Measurements from ENCODE around the gene CDK2AP2.

The CDK2AP2 gene

DNA sequence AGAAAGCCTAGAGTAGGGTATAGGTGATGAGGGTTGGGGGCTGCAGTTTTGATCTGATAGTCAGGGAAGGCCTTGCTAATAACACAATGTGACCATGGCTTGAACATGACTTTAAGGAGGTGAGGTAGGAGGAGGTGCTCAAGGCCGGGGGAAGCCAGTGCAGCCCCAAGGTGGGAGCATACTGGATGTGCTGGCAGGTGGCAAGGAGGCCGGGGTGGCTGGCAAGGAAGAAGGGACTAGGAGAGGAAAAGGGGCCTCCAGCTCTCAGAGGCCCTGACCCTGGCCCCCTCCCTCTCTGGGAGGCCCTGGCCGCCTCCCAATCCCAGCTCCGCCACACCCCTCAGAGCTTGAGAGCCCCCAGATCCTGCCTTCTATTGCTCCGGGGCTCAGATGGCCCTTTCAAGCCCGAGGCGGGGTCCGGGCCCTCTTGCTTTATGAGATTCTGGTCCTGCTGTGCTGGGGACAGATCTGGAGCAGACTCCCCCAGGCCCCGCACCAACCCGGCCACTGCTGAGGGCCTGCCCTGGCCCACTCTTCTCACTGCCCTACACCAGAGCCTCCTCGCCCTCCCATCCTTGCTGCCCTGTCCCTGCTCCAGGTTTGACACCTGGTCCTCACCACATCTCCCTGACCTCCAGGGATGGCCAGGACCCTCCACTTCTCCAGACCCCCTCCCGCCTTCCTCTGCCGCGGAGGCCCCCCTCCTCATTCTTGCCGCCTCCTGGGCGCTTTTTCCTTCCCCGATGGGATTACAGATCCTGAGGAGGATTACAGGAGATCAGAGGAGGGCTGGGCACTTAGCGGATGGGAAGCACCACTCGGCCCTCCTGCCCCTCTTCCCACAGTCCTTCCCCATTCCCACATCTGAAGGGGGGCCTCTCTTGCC, 4.6 kb downstream of the CDK2AP2 start:
- DNase-seq: no peak

DNA sequence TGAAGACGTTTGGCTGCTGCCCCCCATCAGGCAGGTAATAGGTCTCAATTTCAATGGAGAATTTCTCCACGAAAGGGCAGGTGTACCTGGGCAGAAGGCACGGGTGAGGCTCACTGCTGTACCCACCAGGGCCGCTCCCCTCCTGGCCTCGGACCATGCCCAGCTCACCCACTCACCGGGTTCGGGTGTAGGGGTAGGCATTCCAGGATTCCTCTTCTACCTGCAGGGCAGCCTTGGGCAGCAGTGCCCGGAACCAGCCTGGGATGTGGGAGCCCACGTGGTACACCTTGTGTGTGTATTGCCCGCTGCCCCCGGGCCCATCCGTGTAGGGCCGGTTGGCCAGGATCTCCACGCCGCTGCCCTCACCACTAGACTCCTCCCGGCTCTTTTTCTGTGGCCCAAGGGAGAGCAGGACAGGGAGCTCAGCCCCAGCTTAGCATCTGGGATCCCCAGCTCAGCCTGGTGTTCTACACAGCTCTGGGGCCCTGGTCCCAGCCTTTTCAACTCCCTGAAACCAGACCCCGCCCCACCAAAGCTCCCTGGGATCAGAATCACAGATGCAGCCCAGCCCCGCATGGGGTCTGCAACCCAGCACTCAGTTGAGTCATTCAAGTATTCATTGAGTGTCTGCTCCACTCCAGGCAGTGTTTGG, 5.5 kb downstream of the CDK2AP2 start:
- DNase-seq: no peak

DNA sequence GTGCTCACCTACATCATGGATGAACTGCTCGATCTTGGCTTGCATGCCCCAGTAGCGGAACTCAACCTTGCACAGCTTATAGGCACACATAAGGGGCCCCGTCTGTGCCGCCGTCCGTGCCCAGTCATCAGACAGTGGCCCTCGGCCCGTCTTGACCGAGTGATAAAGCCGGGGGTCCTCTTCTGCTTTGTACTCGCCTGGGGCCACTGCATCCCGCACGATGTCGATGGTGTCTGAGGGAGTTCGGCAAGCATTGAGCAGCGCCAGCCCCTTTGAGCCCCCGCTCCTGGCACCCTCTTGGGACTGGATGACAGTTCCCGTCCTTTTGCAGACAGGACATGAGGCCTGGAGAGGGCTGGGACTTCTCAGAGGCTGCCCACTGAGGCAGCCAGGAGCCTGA, 6.1 kb downstream of the CDK2AP2 start:
- no peak for DNase-seq

DNA sequence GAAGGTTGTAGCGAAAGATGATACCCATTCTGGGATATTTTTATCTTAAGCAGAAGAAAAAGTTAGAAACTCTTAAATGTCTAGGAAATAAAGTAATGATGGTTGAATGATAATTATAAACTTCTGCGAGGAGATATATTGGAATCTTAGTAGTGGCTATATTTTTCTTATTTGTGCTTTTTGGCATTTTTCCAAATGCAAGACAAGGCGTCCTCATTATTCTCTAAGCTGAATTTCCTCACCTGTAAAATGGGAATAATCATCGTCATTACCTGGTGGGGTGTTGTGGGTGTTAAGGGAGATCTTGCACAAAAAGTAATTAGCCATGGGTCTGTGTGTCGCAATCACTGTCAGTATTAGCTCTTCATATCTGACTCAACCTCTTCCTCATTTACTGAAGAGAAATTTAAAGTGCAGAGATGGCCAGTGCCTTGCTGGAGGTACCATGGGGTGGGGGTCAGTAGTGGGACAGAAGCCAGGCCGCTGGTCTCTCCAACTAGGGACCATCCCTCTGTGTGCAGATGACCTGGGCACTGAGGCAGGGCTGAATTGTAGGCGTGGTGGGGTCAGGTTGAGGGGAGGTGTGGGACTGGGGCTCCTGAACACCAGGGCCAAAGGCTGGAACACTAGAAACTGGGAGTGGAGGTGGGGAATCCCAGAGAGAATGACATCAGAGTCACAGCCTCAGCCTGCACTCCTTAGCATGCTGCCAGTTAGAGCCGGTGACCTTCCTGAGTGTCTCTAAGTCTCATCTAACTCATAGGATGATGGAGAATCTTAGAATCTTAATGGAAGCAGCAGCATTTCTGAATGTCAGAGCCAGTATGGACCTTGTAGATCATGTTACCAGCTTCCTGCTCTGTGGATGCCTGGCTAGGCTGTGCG, 6.9 kb downstream of the CDK2AP2 start:
- DNase-seq: no peak

DNA sequence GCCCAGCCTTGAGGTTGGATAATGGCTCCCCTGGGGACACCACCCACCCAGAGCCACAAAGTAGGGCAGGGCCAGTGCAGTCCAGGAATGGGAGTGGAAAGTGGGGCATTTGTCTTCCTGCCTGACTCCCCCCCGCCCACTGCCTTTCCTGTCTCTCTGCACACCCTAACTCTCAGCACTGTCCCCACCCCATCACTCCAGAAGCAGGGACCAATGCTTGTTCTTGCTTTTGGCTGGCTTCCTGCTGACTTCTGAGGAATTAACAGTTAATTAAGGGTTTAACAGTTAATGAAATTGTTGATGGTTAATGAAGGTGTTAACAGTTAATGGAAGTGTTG, 7.5 kb downstream of the CDK2AP2 start:
- DNase-seq: no peak

DNA sequence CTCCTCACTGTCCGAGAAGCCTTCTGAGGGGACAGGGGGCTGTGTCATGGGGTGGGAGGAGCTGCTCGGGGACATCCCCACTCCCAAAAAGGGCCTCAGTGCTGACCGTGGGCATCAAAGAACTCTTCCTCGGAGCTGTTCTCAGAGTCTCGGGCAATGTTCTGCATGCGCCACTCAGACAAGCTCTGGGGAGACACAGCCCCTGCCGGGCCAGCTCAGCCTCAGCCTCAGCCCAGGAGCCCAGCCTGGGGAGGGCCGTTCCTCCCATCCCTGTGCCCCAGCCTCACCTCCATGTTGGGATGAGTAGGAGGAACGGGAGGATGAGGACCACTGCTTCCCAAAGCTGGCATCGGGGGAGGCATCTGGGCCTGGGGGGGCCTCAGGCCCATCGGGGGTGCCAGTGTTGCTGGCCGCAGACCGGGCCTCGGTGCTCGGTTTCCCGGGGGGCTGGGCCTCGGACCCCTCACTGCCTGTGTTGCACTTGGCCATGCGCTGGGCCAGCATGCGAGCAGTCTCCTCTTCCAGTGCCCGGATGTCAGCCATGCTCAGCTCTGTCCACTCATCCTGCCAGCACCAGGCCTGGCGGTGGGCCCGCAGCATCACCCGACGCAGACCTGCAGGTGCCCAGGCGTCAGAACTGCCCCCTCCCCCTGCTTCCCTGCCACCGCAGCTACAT, 8.0 kb downstream of the CDK2AP2 start:
- no peak for DNase-seq

DNA sequence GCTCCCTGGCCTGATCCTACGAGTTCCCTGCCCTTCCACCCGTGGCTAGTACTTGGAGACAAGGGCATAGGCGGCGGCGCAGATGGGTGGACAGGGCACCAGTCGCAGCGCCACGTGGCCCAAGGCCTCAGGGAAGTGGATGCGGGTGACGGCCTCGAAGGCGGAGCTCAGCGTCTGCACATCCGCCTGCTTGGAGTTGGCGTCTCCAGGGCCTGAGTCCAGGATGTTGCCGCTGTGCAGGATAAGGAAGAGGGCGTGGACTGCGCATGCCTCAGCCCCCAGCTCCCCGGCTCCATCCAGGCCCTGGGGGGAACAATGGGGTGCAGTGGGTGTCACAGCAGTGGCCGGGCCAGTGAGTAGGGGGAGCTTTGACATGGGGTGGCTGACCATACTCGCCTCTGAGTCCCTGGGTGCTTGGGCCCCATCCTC, 9.4 kb downstream of the CDK2AP2 start:
- no peak for DNase-seq

DNA sequence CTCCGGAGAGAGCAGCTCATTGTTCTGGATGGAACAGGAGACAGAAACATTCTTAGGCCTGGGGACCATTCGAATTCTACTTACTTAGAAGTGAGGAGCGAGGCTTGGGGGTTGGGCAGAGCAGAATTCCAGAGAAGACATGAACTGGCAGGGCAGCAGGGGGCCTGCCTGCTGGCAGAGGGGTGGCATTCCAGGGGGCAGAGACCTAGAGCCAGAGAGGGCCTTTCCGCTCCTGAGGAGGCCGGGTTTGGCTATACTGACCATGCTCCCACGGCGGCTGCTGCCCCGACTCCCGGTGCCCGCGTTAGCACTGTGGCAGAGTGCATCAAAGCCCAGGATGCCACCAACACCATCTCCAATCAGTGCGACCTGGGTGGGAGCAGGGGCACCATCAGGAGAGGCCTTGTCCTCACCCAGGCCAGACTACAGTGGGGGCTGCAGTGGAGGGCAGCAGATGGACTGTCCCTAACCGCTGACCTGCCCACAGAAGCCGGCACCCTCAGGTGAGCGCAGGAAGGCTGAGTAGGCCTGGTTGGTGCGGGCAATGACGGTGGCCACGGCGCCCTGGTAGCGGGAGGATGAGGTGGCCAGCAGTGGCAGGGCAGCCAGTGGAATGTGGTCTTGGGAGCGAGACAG, 10.2 kb downstream of the CDK2AP2 start:
- DNase-seq: no peak

DNA sequence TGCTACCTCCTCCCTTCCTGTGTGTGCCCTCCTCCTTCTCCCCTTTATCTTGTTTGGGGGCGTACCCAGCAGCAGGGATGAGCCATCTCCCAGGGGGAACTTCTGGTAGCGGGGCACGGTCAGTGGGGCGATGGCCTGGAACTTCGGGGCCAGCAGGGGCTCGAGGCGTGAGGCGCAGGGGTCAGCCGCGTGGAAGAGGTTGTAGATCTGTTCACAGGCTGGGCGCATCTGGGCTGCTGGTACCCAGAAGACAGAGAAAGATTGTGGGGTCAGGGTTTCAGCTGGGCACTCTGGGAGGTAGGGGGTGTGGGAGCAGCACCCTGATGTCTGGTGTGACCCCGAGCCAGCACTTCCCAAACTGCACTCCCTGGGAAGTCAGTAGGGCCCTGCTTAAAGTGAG, 11.8 kb downstream of the CDK2AP2 start:
- no peak for DNase-seq

DNA sequence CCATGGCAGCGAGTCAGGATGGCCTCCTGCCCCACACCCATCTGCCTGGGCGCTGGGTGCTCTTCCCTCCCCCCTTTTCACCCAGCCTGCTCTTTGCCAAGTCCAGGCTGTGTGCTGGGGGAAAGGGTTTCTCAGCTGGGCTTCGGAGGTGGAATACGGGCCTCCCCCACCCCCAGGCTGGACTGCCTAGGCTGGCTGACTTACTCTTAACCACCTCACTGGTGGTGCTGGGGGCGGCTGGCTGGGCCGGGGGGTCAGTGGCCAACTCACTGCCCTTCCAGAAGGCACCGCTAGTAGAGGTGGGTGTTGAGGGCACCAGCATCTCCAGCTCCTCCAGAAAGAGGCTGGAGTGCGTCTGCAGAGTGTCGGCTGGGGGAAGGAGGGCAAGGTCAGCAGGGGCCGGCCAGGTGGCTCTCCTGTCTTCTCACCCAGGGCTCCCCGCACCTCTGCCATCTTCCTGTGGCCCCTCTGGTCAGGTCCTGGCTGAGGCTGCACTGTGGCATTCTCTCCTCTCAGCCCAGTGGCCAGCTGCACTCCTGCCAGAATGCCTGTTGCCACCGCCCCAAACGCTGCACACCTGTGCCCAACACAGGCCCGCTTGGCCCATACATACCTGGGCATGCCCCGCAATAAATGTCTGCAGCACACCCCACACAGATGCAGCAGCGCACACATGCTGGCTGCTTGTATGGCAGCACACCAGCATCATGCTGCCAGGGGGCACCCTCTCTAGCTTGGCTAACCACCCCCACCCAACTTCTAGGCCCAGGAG, 12.5 kb downstream of the CDK2AP2 start:
- DNase-seq: no peak

DNA sequence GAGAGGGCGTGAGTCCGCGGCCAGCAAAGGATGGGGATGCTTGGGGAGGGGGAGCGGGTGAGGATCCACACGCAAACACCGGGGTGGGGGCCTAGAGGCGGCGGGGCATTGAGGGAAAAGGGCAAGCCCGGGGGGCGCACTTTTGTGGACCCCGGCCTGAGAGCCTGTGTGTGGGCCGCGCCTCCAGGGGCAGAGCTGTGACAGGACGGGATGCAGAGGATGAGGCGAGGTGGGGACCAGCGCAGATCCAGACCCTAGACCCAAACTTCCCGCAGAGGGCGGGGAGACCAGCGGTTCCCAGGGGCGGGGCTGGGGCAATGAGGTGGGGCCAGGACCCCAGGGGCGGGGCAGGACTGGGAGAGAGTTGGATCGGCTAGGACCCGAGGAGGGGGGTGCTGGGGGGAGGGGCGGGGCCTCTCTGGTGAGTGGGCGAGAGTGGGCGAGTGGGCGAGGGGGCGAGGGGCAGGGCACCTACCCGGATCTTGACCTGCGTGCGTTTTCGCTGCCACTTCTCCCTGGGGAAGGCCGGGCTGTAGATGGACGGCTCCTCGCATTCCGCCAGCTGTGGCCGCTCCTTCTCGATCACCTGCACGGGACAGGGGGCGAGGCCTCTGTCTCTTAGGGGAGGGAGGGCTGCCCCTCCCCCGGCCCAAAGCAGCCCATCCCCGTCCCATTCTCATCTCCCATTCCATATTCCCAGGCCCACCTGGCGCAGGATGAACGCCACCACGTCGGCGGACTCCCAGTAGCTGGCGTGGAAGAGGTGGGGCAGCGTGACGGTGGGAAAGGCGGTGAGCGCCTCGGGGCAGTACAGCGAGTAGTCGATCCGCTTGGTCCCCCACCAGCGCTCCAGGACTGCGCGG, 13.4 kb downstream of the CDK2AP2 start:
- no peak for DNase-seq

DNA sequence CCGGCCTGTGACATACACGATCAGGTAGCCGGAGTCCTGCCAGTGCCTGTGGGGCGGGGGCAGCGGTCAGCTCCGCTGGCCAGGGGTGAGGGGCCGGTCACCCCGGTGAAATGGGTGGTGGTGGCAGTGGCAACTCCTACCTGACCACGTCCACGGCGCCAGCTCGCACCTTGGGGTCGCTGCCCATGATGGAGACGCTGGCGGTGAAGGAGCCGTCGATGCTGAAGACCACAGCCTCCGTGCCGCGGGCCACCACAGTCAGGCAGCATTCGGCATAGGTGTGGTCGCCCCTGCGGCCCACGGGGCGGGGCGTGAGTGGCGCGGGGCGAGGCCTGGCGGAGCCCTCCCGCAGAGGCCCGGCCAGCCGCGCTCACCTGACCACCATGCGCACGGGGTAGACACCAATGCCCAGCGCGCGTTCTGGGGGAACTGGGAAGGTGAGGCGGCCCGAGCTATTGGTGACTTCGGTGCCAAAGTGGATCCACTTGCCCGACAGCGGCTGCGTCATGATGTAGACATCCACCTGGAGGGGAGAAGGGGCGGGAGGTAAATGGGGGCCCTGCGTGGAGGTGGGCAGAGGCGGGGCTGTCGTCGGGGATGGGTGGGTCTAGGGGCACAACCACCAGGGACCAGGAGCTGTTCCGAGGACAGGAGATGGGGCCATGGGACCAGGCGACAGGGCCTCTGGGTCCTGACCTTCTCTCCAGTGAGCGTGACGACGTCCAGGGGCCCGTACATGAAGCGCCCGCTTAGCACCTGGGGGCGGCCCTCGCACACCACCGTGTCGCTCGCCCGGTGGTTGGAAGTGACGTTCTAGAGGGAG, 14.2 kb downstream of the CDK2AP2 start:
- no peak for DNase-seq

DNA sequence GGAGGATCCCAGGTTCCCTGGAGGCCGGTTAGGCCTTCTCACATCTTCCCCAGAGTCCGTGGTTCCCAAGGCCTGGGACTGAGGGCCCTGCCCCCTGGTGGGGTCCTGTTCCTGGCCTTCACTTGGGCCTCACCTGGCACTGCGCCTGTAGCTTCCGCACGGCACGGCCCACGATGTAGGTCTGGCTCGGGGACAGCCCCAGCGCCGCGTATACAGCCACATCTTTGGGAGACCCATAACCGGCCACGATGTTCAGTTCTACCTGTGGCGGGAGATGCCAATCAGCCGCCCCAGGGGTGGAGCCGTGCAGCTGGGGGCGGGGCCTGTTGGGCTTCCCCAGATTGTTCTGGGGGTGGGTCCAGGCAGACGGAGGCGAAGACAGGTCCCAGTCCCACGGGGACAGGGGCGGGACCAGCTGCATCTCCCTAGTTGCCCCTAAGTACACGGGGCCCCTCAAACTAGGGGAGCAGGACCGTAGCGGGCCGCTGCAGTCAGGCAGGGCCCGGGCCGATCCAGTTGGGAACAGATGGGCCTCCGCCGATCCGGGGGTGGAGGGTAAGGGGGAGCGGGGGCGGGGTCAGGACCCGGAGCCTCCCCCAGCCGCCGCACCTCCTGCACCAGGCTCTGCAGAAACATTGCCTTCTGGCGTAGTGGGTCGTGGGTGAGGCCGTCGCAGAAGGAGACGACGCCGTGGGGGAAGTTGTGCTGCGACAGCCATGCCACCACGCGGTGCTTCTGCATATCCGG, 15.0 kb downstream of the CDK2AP2 start:
- DNase-seq: no peak

DNA sequence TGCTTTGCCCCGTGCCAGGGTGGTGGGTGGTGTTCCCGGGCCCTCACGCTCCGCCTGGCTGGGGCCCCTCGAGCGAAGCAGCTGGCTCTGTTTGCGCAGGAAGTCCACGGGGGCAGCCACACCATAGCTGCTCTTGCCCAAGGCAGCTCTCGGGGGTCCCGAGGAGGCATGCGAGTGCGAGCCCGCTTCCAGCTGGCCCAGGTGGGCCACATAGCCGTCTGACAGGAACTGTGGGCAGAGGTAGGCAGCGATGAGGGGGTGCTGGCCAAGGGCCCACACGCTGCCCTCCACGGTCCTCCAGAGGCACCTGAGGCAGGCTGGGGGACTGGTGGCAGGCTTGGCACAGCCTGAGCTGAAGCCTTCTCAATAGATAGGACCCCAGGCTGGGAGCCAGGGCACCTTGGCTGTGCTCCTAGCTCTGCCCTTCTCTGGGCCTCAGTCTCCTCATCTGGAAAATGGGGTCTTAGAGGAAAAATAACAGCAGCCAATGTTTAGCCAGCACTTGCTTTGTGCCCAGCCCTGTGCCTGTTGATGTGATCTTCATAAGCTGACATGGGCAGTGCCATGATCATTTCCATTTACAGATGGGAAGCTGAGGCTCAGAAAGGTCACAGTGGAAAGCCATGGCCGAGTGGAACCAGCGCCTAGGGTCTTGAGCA, 15.8 kb downstream of the CDK2AP2 start:
- DNase-seq: no peak

DNA sequence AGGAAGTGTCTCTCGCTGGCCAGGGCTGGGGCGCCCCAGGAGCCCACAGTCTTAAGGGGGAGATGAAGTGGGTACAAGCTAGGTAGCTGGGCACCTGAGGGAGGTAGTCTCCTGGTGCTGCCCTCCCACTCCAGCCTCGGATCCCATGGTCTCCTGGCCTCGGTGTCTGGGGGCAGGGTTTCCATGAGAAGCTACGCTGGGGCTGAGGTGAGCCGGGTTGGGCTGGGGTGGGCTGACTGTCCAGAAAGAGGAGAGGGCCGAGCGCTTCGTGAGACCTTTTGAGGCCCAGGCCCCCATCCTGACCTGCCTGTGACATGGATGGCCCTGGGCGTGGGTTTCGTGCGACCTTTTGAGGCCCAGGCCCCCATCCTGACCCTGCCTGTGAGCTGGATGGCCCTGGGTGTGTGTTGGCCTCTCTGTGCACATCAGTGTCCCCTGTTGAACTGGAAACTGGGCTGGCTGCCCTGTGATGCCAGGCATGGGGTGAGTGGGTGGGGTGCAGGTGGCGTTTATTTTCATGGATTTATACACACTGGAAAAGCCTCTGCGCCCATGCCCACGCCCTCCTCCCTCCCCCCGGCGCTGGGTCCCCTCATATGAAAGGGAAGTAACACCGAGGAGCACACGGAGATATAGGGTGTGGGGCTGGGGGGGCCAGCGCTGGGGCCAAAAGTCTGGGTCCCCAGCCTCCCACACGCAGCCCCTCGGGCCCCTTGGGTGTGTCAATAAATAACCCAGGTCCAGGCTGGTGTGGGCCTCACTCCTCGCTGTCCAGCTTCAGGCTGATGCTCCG, 16.5 kb downstream of the CDK2AP2 start:
- DNase-seq: no peak

DNA sequence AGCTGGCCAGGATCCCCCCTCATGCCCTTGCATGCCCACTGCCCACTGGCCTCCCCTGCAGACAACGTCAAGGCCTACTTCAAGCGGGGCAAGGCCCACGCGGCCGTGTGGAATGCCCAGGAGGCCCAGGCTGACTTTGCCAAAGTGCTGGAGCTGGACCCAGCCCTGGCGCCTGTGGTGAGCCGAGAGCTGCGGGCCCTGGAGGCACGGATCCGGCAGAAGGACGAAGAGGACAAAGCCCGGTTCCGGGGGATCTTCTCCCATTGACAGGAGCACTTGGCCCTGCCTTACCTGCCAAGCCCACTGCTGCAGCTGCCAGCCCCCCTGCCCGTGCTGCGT, 17.3 kb downstream of the CDK2AP2 start:
- DNase-seq: no peak

DNA sequence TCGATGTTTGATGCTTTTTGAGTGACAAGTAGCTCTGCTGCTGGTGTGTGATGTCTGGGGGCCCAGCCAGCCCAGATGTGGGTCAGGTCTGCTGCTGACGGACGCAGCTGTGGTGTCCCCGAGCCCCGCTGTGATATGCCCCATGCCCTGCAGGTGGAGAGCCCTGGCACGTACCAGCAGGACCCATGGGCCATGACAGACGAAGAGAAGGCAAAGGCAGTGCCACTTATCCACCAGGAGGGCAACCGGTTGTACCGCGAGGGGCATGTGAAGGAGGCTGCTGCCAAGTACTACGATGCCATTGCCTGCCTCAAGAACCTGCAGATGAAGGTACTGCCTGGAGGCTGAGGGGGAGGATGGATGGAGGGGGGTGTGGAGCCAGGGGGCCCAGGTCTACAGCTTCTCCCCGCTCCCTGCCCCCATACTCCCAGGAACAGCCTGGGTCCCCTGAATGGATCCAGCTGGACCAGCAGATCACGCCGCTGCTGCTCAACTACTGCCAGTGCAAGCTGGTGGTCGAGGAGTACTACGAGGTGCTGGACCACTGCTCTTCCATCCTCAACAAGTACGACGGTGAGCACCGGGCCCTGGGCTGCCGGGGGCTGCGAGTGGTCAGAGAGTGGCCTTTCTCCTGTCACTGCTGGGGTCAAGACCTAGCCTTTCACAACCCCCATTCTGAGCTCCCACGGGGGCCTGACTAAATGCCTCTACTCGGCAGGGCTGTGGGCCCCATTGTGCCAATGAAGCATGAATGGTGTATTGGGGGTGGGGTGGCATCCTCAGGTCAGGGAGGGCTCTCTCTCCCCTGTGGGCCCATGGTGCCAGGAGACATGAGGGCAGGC, 17.9 kb downstream of the CDK2AP2 start:
- DNase-seq: no peak

All from CD4-positive, alpha-beta T cell treated with Interleukin-4 for 4 hours (primary cell).